ENCODE data around the gene EGFLAM.

Gene EGFLAM

GRCh38 chr5:38258319-38259061 is at the start of gene EGFLAM:
TSS of gene EGFLAM (plus strand) at chr5:38258559. CDS start at chr5:38258755, 196 bp downstream.
- ATAC-seq: peak; percentile 76
- peak within 1 kb of the TSS in 1 of 2 donors; percentile 71 for H3K27ac Mint-ChIP-seq
- no peaks in the 10 kb centered on the region for H3K9me3 Mint-ChIP-seq
- H3K27me3 Mint-ChIP-seq: peaks cover 83% of the 10 kb centered on the region
- DNase-seq: peak in 1 of 2 donors; percentile 14
- peak within 1 kb of the TSS; percentile 66 to 73 for H3K4me3 Mint-ChIP-seq
- H3K4me1 Mint-ChIP-seq: peaks cover 29% of the 10 kb centered on the region

DNA sequence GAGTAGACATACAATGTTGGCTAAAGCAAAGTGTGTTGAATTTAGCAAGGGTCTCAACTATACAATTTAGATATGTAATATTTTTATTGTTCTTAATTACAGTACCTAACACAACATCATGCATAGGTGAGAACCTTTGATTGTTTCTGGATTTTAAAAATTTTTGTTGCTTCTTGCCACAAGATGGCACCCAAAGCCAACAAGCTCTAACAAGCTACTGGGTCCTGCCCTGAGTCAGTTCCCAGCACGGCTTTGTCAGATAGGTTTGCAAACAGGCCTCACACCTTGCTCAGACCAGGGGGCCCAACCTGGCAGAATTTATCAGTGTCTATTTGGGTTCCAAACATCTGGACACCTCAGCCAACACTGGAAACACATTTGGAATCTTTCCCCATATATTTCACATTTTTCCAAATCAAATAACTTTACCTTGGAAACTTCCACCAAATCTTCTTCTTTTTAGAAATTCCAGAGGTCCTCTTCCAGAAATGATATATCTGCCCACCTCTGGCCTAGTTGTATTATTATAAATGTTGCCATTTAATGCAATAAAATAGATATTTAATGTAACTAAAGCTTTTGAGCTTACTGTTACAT is 49.5 kb upstream of the EGFLAM start:
- Mint-ChIP-seq H3K27ac (no peak overlapping the region), H3K9me3 (peaks cover 0 to 5% of the 10 kb centered on the region in 2 donors), H3K4me3 (no peak overlapping the region), H3K27me3 (peaks cover 14% of the 10 kb centered on the region), H3K4me1 (no peaks in the 10 kb centered on the region)
- ATAC-seq: no peak
- DNase-seq: peak in 1 of 2 donors; percentile 11

- Mint-ChIP-seq H3K27me3 (no peaks in the 10 kb centered on the region), H3K4me3 (no peak overlapping the region), H3K4me1 (no peaks in the 10 kb centered on the region), H3K9me3 (peaks cover 0 to 5% of the 10 kb centered on the region in 2 donors), H3K27ac (no peak overlapping the region)
- DNase-seq (no peak), ATAC-seq (no peak)
Measured at GRCh38 chr5:38210676-38211353, 47.5 kb upstream of the EGFLAM start.

DNA sequence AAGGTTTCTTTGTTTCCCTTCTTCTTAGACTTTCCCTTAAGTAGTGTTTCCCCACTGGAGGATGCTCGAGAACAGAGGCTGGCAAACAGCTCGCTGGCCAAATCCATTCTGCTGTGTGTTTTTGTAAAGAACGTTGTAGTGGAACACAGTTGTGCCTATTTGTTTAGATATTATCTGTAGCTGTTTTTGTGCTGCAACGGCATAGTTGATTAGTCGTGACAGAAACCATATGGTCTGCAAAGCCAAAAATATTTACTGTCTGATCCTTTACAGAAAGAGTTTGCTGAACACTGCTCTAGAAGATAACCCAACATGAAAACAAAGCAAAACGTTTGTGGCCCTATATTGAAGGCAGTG is 47.0 kb upstream of the EGFLAM start:
- H3K27ac Mint-ChIP-seq: no peak overlapping the region
- ATAC-seq (no peak), DNase-seq (no peak)
- H3K27me3 Mint-ChIP-seq: no peaks in the 10 kb centered on the region
- no peak overlapping the region for H3K4me3 Mint-ChIP-seq
- no peaks in the 10 kb centered on the region for H3K4me1 Mint-ChIP-seq
- H3K9me3 Mint-ChIP-seq: peaks cover 0 to 5% of the 10 kb centered on the region in 2 donors

DNA sequence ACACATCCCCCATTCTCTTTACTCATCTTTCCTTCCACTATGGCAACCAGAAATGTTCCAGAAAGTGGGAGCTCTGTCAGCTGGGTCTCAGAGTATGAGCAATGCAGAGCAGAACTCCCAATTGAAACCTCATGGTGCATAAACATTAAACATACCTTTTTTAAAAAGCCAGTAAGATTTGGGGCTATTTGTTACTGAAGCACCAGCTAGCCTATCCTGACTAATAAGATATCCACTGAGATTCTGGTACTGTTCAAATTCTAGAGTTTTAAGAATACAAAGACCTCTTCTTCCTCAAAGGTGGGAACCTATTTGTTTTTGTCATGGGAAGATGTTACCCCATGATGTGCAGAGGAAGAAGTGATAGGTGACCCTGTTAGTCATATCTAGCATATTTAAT is 46.1 kb upstream of the EGFLAM start:
- Mint-ChIP-seq H3K27ac (no peak overlapping the region), H3K9me3 (peaks cover 0 to 5% of the 10 kb centered on the region in 2 donors), H3K4me1 (no peaks in the 10 kb centered on the region), H3K4me3 (no peak overlapping the region), H3K27me3 (peaks cover 4% of the 10 kb centered on the region)
- ATAC-seq: no peak
- DNase-seq: no peak

- Mint-ChIP-seq H3K4me1 (no peaks in the 10 kb centered on the region), H3K27me3 (no peaks in the 10 kb centered on the region), H3K27ac (no peak overlapping the region)
Measured at GRCh38 chr5:38226091-38226490, 32.3 kb upstream of the EGFLAM start.

GRCh38 chr5:38228914-38229313 is 29.4 kb upstream of the EGFLAM start:
- ATAC-seq (no peak), DNase-seq (no peak)
- Mint-ChIP-seq H3K4me1 (no peaks in the 10 kb centered on the region), H3K27ac (no peak overlapping the region), H3K4me3 (no peak overlapping the region), H3K9me3 (peaks cover under 1 to 15% of the 10 kb centered on the region in 2 donors), H3K27me3 (no peaks in the 10 kb centered on the region)

More at GRCh38 chr5:38226091-38226490, 32.3 kb upstream of the EGFLAM start:
- no peak overlapping the region for H3K4me3 Mint-ChIP-seq
- DNase-seq: no peak
- no peak for ATAC-seq
- no peaks in the 10 kb centered on the region for H3K9me3 Mint-ChIP-seq

GRCh38 chr5:38234737-38235136 is 23.6 kb upstream of the EGFLAM start:
- H3K4me1 Mint-ChIP-seq: no peaks in the 10 kb centered on the region
- H3K27me3 Mint-ChIP-seq: no peaks in the 10 kb centered on the region
- no peak overlapping the region for H3K4me3 Mint-ChIP-seq
- no peak for DNase-seq
- no peak for ATAC-seq
- H3K9me3 Mint-ChIP-seq: peaks cover 8 to 32% of the 10 kb centered on the region in 2 donors
- no peak overlapping the region for H3K27ac Mint-ChIP-seq

DNA sequence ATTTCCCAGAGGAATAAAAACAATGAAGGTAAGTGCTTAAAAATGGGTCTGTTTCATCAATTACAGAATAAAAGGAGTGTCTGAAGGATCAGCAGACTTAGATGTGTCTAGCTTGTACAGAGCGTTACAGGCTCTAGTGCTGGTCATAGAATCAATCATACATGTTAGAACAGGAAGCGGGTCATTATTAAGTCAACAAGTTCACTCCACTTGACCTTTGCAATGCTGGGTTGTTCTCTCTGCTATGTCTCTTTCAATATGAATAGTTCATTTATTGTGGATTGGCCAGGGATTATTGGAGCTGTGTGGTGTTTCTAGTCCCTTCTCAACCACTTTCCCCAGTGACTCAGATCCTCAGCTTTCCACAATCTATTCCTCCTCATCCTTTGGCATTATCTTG is 20.7 kb upstream of the EGFLAM start:
- ATAC-seq (no peak), DNase-seq (no peak)
- H3K27me3 Mint-ChIP-seq: no peaks in the 10 kb centered on the region

GRCh38 chr5:38240212-38240611 is 18.1 kb upstream of the EGFLAM start:
- Mint-ChIP-seq H3K27me3 (peaks cover 6% of the 10 kb centered on the region), H3K4me1 (no peaks in the 10 kb centered on the region)

More for the DNA sequence above, 20.7 kb upstream of the EGFLAM start:
- H3K9me3 Mint-ChIP-seq: peaks cover 8 to 29% of the 10 kb centered on the region in 2 donors
- no peak overlapping the region for H3K27ac Mint-ChIP-seq
- no peak overlapping the region for H3K4me3 Mint-ChIP-seq
- H3K4me1 Mint-ChIP-seq: no peaks in the 10 kb centered on the region

GRCh38 chr5:38241655-38242054 is 16.7 kb upstream of the EGFLAM start:
- H3K9me3 Mint-ChIP-seq: no peaks in the 10 kb centered on the region
- no peak for ATAC-seq
- H3K4me1 Mint-ChIP-seq: no peaks in the 10 kb centered on the region
- no peak overlapping the region for H3K27ac Mint-ChIP-seq
- DNase-seq: no peak
- no peak overlapping the region for H3K4me3 Mint-ChIP-seq
- peaks cover 6% of the 10 kb centered on the region for H3K27me3 Mint-ChIP-seq

More at GRCh38 chr5:38240212-38240611, 18.1 kb upstream of the EGFLAM start:
- Mint-ChIP-seq H3K4me3 (no peak overlapping the region), H3K27ac (no peak overlapping the region), H3K9me3 (peaks cover 0 to 7% of the 10 kb centered on the region in 2 donors)
- ATAC-seq: no peak
- DNase-seq: no peak

GRCh38 chr5:38245307-38245706 is 13.1 kb upstream of the EGFLAM start:
- Mint-ChIP-seq H3K27ac (no peak overlapping the region), H3K27me3 (peaks cover 12% of the 10 kb centered on the region), H3K9me3 (no peaks in the 10 kb centered on the region), H3K4me1 (no peaks in the 10 kb centered on the region), H3K4me3 (no peak overlapping the region)
- ATAC-seq: no peak
- no peak for DNase-seq

DNA sequence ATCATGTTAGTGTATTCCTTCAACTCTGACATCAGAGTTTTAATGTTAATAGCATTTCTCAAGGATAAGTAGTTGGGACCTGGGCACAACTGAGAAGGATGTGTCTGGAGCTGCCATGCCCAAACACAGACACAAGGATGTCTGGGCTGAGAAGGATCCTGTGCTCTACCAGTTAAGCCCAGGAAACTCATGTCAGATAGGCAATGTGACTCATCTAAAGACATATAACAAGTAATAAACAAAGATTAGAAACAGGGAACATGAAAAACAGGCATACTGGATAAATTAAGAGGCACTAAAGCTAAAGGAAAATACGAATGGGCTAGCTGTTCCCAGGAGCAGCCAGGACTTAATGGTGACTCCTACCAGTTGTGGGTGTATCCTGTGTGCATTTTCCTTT is 9.1 kb upstream of the EGFLAM start:
- Mint-ChIP-seq H3K27ac (no peak overlapping the region), H3K4me1 (no peaks in the 10 kb centered on the region), H3K27me3 (peaks cover 28% of the 10 kb centered on the region), H3K9me3 (no peaks in the 10 kb centered on the region), H3K4me3 (no peak overlapping the region)
- no peak for DNase-seq
- ATAC-seq: no peak

GRCh38 chr5:38249812-38250211 is 8.5 kb upstream of the EGFLAM start:
- DNase-seq (no peak), ATAC-seq (no peak)
- Mint-ChIP-seq H3K9me3 (no peaks in the 10 kb centered on the region), H3K27me3 (peaks cover 28% of the 10 kb centered on the region), H3K27ac (no peak overlapping the region), H3K4me3 (no peak overlapping the region), H3K4me1 (no peaks in the 10 kb centered on the region)

- no peak for DNase-seq
- Mint-ChIP-seq H3K4me1 (no peaks in the 10 kb centered on the region), H3K9me3 (no peaks in the 10 kb centered on the region), H3K27ac (no peak overlapping the region), H3K4me3 (no peak overlapping the region), H3K27me3 (peaks cover 38% of the 10 kb centered on the region)
- no peak for ATAC-seq
Measured at GRCh38 chr5:38250763-38251448, 7.5 kb upstream of the EGFLAM start.
